Measurements from ENCODE around the gene HYDIN. TPM values are rescaled to one million over a fixed set of nuclear protein-coding genes. Genes with fewer than 3 reads are reported as not detected.
"Not testable (repeated sequence)": the region's sequence is repeated elsewhere in the genome, so short reads cannot be mapped to it uniquely, and the experiment has no call there.

Gene HYDIN
- total and polyA plus RNA-seq, 8 donors: 2.1 to 6.6 (median 3.9) TPM

DNA sequence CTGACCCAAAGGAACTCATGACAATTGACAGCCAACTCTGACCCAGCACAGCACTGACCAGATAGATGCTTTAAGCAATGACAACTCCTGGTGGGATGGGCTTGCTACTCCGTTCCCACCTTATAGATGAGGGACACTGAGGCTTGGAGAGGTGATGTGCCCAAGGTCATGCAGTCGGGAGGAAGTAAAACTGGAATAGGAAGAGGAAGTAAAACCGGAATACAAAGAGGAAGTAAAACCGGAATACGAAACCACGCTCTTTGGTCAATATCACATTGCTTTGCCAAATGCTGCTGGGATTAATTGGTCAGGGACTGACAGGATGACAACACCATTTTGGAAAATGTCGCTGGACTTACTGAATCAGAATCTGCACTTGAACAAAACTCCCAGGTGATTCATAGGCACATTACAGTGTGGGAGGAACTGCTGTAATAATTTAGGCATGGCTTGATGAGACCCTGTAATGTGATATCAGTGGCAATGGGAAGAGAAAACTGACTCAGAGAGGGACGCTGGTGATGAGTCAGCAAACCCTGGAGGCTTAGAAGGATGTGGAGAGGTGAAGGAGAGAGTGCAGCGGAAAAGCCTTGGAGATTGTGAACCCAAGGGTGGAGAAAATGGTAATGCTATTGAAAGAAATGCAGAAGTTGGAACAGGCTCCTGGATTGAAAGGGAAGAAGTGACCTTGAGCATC lies 243.4 kb downstream of the HYDIN start:
- H3K4me1 ChIP-seq; H3K27me3 ChIP-seq; FAIRE-seq; H3K4me3 ChIP-seq; intact Hi-C loops (cut with DNase I); DNase-seq; H3K36me3 ChIP-seq; H3K9me3 ChIP-seq; H3K27ac ChIP-seq: not testable (repeated sequence)
- ATAC-seq: peak in 1 of 4 donors; percentile 50
- 53 to 55% methylated on average over 5 to 6 of the region's 9 CpGs for WGBS, 2 donors

DNA sequence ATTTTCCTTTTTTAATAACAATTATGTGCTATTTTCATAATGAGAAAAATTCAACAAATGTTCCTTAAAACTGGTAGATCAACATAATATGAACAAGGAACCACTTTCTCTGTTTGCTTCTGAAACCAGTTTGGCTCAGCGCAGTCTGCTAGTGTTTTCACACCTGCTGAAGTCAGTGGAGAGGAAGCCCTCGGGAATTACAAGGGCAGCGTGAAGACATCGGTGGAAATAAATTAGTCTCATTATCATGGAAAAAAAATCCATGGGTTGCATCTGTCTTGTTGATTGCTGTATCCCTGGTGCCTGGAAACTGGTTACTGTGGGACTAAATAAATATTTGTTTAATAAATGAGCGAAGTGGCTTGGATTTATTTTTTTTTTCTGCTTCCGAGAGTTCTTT lies 245.8 kb downstream of the HYDIN start:
- ATAC-seq: peak in 3 of 4 donors; percentile 36 to 69 (median 62)
- H3K36me3 ChIP-seq; H3K27ac ChIP-seq; H3K27me3 ChIP-seq; DNase-seq; H3K4me3 ChIP-seq; H3K9me3 ChIP-seq; intact Hi-C loops (cut with DNase I); H3K4me1 ChIP-seq; FAIRE-seq: not testable (repeated sequence)
- WGBS, 2 donors: 17% methylated on average over 5 of the region's 6 CpGs

DNA sequence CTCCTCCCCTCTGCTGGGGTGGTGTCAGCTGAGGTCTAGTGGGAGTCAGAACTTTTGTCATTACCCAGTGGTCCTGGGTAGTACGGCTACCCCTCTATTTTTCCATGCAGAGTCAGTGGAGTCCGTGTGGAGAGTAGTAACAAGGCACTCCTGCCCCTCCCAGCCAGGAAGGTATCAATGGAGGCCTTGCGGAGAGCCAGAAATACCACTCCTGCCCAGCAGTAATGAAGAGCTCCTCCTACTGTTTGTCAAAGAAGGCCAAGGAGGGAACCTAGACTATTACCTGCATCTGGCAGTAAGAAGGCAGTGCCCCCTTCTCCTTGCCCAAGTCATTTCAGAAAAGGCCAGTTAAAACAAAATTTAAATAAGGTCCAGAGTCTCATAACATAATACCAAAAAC lies 262.2 kb downstream of the HYDIN start:
- H3K9me3 ChIP-seq; DNase-seq; FAIRE-seq; H3K27me3 ChIP-seq; intact Hi-C loops (cut with DNase I); H3K4me1 ChIP-seq; H3K4me3 ChIP-seq; H3K27ac ChIP-seq; H3K36me3 ChIP-seq: not testable (repeated sequence)
- peak in 1 of 4 donors; percentile 30 for ATAC-seq
- 89 to 100% methylated on average over 1 of the region's 3 CpGs for WGBS, 2 donors

DNA sequence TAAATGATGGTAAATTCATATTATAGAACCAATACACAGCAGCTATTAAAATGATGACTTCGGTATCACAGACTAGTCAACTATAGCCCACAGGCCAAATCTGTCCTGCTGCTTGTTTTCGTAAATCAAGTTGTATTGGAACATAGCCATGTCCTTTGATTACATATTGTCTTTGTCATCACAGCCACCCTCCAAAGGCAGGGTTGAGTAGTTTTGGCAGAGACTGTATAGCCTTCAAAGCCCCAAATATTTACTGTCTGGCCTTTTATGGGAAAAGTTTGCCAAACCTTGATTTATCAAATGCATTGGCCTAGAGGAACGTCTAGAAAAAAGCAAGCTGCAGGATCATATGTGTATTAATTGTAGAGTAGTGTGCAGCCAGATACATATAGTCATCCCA lies 270.4 kb downstream of the HYDIN start:
- H3K36me3 ChIP-seq; ATAC-seq; FAIRE-seq; H3K27ac ChIP-seq; intact Hi-C loops (cut with DNase I); DNase-seq; H3K9me3 ChIP-seq; H3K27me3 ChIP-seq; H3K4me3 ChIP-seq; H3K4me1 ChIP-seq: not testable (repeated sequence)
- WGBS, 2 donors: 38 to 50% methylated on average over 2 of the region's 3 CpGs

DNA sequence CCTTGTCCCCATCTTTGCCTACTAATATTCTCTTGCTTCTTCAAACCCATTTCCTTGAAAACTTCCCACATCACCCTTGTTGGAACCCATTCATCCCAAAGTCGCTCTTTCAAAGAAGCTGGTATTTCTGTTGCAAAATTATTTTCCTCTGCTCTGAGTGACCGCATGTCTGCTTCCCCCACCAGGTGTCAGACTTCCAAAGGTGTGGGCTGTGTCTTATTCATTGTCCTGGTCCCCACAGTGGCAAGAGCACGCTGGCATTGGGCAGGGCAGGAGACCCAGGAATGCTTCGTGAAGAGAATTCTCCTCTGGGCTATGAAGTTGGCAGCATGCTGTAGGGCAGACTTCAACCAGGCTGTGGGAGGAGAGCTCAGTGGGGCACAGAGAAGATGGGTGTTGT lies 275.6 kb downstream of the HYDIN start:
- H3K36me3 ChIP-seq; H3K27ac ChIP-seq; H3K4me3 ChIP-seq; FAIRE-seq; DNase-seq; H3K9me3 ChIP-seq; intact Hi-C loops (cut with DNase I); H3K4me1 ChIP-seq; H3K27me3 ChIP-seq; ATAC-seq: not testable (repeated sequence)
- WGBS, 2 donors: 66 to 86% methylated on average over 3 to 4 of the region's 4 CpGs

DNA sequence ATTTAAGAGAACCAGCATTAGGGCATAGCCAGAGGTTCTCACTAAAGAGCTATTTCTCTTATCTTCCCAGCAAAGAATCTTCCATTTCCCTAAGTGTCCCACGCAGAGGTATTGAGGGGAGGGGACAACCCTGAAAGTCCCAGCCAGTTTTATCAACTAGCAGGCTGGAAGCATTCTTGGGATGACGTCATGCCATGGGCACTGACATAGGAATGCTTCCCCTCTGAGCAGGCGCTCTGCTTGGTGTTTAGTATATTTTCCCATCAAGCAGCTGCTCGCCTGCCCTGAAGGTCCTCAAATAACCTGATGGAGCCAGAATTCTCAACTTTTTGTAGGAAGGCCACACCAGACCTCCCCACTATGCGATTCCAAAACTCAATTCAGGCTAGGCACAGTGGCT lies 276.7 kb downstream of the HYDIN start:
- FAIRE-seq; H3K27ac ChIP-seq; DNase-seq; H3K36me3 ChIP-seq; intact Hi-C loops (cut with DNase I); H3K9me3 ChIP-seq; H3K4me3 ChIP-seq; H3K4me1 ChIP-seq; H3K27me3 ChIP-seq: not testable (repeated sequence)
- peak in 2 of 4 donors; percentile 24 to 69 for ATAC-seq
- WGBS, 2 donors: no CpG with 5 or more reads among the region's 5 CpGs

DNA sequence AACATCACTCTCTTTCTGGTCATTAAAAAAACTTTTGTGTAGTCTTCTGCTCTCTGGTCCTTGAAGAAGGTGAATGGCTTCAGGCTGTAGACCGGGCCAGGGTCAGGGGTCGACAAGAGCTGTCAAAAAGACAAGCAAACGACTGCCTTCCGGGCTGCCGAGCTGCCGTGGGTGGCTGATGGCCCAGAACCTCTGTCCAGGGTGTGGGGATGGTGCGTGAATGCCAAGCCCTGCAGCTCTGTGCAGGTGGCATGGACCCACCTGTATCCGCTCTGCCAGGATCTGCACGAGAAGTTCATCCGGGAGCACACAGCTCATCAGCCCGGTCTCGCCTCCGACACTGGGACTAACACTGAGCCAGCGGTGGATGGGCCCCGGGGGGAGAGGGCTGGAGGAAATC lies 287.0 kb downstream of the HYDIN start:
- H3K27ac ChIP-seq; H3K9me3 ChIP-seq; DNase-seq; ATAC-seq; H3K27me3 ChIP-seq; intact Hi-C loops (cut with DNase I); FAIRE-seq; H3K4me3 ChIP-seq; H3K4me1 ChIP-seq; H3K36me3 ChIP-seq: not testable (repeated sequence)
- 63 to 76% methylated on average over 15 of the region's 15 CpGs for WGBS, 2 donors

DNA sequence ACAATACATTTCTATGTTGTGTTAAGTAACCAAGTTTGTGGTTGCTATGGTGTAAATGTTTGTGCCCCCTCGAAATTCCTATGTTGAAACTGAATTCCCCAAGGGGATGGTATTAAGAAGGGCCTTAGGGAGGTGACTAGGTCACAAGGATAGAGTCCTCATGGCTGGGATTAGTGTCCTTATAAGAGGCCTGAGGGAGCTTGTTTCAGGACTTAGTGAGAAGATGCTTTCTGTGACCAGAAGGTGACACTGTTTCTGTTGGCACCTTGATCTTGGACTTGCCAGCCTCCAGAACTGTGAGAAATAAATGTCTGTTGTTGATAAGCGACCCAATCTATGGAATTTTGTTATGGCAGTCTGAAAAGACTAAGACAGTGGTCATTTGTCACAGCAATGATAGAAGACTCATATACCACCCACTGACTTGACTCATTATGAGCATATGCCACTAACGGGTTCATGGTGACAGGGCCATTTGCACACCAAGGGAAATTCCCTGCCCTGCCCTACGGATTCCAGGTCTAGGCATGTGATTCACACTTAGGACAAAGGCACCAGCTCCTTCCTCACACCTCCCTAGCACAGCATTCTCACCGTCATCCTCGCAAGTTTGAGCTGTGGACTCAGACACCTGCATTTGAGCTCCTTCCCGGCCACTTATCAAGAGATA lies 290.7 kb downstream of the HYDIN start:
- H3K4me1 ChIP-seq; FAIRE-seq; H3K27ac ChIP-seq; H3K27me3 ChIP-seq; H3K36me3 ChIP-seq; intact Hi-C loops (cut with DNase I); DNase-seq; H3K4me3 ChIP-seq; H3K9me3 ChIP-seq: not testable (repeated sequence)
- WGBS, 2 donors: 44 to 50% methylated on average over 2 to 3 of the region's 7 CpGs
- peak in 2 of 4 donors; percentile 16 to 56 for ATAC-seq

DNA sequence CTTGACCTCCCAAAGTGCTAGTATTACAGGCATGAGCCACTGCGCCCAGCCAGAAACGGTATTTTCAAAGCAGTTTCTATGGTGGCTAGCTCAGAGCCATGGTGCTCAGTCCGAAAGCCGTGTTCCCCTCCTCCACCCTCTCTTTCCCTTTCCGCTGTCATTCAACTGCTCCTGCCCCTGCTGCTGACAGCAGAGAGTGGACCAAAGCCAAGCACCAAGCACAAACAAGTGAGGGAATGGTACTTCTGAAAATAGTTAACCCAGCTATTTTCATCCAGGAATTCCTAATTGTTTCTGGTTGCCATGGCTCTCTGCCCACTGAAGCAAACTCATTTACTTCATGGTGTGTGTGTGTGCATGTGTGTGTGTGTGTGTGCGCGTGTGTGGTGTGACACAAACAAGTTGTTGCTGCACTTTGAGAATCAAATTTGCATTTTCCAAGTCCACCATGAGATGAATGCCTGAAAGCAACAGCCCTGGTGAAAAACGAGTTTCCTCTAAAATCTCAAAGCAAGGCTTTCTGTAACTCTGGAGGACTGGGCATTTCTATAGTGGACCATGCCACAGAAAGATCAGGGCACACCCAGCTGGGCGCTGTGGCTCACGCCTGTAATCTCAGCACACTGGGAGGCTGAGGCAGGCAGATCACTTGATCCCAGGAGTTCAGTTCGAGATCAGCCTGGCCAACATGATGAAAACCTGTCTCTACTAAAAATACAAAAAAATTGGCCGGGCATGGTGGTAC lies 293.6 kb downstream of the HYDIN start:
- H3K4me3 ChIP-seq; H3K27me3 ChIP-seq; H3K36me3 ChIP-seq; intact Hi-C loops (cut with DNase I); H3K9me3 ChIP-seq; H3K4me1 ChIP-seq; FAIRE-seq; H3K27ac ChIP-seq: not testable (repeated sequence)
- ATAC-seq (peak; percentile 61 to 86 (median 78)), DNase-seq (peak in 2 of 6 donors; percentile 49 to 51)
- WGBS, 2 donors: 29 to 37% methylated on average over 7 to 9 of the region's 12 CpGs

DNA sequence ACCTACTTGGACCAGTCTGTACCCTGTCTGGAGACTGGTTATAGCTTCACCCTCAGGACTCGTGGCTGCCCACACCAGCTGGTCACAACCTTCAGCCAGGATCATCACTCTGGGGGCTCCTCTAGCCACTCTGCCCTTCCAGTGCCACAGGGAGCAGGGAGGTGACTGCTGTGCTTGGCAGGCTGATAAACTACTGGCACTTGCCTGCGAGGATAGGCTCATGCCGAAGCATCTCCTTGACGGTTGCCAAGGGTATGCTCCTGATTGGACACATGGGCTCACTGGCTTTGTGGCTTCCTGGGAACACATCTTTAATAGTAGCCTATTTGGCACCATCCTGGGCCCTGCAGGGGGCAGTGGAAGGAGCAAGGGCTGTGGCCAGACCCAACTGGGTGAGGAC lies 295.2 kb downstream of the HYDIN start:
- DNase-seq; H3K4me3 ChIP-seq; FAIRE-seq; H3K36me3 ChIP-seq; ATAC-seq; intact Hi-C loops (cut with DNase I); H3K4me1 ChIP-seq; H3K27me3 ChIP-seq; H3K9me3 ChIP-seq; H3K27ac ChIP-seq: not testable (repeated sequence)
- WGBS, 2 donors: 50% methylated on average over 1 of the region's 4 CpGs; no CpG with 5 or more reads in 1 of the 2 donors

DNA sequence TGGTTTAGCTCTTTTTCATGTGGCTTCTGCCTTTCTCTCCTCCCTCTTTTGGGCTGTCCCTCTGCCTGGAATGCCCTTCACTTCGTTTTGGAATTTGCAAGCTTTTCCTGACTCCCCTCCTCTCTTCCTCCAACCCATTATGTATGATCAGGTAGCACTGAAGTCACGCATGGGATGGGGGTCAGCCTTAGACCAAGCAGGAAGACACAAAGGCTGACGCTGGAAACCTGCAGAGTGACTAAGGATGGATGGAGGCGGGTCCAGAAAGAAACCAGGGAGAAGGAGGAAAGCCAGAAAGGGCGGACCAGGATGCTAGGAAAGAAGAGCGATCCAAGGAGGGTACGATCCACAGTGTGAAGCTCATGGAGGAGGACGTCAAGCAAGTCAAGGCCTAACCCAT lies 296.8 kb downstream of the HYDIN start:
- intact Hi-C loops (cut with DNase I); ATAC-seq; H3K27me3 ChIP-seq; FAIRE-seq; H3K36me3 ChIP-seq; H3K4me1 ChIP-seq; H3K9me3 ChIP-seq; H3K27ac ChIP-seq; H3K4me3 ChIP-seq; DNase-seq: not testable (repeated sequence)
- WGBS, 2 donors: 65 to 75% methylated on average over 8 of the region's 8 CpGs

DNA sequence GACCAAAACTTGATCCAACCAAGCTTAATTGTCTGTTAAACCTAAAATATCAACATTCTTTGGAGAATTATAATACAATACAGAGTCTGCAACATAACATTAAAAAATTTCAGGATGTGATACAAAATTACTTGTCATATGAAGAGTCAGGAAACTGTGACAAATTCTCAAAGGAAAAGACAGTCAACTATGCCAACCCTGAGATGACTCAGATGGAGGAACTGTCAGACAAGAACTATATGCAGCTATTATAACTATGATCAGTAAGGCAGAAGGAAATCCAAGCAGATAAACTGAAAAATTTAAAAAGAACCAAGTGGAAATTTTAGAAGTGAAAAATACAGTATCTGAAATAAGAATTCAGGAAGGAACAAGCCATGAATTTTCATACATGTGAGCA lies 299.8 kb downstream of the HYDIN start:
- H3K4me3 ChIP-seq; FAIRE-seq; H3K9me3 ChIP-seq; H3K36me3 ChIP-seq; ATAC-seq; H3K27me3 ChIP-seq; DNase-seq; H3K27ac ChIP-seq; H3K4me1 ChIP-seq; intact Hi-C loops (cut with DNase I): not testable (repeated sequence)
